Measurements from ENCODE around the gene DDX17.
A peak's percentile ranks its signal among the peaks of the same experiment; 100 is the strongest.

DDX17 gene

DNA sequence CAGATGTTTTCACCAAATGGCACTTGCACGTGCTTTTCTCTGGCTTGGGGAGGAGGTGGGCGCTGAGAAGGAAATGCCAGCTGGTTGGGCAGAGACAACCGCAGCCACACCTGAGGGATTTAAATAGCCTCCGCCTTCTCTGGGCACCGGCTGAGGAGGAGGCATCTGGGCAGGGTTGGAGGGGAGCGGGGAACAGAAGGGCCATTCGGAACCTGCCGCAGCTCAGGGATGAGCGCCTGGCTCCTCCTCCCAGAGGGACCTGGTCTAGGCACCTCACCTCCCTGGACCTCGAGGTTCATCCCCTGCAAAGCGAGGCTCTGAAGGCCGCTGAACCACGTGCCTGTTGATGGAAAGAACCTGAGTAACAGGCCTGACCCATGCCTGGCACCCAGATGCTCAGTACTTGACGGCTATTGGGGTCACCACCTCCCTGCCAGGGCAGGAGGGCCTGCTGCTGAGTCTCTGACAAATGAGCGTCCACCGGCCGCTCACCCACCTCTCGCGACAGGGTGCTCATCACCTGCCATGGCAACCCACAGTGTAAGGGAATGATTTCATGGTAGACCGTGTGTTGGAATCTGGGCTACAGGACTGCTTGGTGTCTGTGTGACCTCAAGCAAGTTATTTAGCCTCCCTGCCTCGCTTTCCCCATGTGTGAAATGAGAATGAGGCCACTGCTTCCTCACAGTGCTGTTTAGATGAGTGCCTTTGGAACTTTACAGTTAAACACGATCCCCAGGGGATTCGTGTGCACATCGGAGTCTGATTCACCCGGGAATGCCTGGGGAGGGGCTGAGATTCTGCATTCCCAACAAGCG, 40.2 kb downstream of the DDX17 start:
- DNase-seq = no peak

DNA sequence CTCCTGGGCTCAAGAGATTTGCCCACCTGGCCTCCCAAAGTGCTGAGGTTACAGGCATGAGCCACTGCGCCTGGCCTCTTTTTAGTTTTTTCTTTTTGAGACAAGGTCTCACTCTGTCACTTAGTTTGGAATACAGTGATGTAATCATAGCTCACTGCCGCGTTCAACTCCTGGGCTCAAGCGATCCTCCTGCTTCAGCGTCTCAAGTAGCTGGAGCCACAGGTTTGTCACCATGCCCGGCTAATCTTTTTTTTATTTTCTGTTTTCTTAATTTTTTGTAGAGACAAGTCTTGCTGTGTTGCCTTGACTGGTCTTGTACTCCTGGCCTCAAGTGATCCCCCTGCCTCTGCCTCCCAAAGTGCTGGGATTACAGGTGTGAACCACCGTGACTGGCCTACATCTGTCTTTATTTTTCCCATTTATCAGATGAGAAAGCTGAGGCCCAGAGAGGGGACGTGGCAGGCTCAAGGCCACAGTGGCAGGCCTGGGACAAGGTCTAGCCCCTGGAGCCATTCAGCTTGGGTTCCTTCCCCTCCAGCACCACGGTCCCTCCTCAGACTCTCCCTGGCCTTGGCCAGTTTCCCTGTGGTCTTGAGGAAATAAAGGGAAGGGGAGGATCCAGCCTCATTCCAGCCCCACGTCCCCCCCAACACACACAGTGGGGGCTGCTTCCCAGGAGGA, 41.0 kb downstream of the DDX17 start:
- no peak for DNase-seq

DNA sequence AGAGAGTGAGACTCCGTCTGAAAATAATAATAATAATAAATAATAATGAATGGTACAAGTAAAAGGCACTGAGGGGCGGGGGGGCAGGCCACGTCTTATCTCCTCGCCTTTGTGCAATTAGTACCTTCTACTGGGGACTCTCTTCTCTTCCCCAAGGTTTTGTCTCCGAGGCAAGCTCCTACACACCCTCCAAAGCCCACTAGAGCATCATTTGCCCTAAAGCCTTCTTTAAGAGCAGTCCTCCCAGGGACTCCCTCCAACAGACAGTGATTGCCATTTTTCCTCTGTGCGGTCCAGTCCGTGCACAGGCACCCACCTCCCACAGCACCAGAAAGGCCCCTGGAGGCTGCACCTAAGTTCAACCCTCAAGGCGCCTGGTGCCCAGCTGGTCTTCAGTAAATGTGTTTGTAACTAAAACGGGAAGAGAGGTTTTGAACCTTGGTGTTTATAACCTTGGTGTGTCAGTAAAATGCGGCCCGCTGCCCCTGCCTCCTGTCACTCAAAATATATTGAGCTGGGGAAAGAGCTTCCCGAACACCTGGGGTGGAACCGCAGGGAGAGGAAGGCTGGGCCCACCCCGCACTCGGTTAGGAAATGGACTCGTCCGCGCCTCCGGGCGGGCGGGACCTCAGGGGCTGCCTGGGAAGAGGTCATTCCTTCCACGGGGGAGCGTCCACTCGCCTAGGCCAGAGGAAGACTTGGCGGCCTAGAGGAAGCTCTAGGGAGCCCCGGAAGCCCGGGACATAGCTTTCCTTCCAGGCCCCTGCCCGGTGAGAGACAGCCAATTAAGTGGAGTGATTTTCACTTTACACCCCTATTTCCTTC, 42.9 kb downstream of the DDX17 start:
- DNase-seq = no peak

DNA sequence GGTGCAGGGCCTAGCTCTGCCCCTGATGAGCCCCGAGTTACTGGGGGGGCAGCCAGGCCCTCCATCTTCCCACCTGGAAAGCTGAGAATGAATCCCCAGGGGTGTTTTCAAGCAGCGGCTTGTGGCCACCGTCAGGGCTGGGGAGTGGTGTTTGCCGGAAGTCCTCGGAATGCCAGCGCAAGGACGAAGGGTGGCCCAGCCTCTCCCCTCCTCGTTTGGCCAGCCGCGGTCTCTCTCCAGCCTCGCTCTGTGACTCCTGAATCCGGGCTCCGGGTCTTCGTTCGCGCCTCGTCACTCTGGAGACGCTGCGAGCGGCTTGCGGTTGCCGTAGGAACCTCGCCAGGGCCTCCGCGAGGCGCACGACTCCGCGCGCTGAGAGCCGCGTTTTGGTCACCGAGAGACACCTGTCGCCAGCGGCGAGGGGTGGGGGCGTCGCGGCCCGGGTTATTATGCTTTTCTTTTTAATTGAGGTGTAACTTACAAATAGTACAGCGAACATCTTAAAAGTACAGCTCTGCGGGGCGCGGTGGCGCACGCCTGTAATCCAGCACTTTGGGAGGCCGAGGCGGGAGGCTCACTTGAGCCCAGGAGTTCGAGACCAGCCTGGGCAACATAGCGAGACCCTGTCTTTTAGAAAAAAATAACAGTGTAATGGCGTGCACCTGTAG, 44.6 kb downstream of the DDX17 start:
- peak; percentile 33 for DNase-seq

DNA sequence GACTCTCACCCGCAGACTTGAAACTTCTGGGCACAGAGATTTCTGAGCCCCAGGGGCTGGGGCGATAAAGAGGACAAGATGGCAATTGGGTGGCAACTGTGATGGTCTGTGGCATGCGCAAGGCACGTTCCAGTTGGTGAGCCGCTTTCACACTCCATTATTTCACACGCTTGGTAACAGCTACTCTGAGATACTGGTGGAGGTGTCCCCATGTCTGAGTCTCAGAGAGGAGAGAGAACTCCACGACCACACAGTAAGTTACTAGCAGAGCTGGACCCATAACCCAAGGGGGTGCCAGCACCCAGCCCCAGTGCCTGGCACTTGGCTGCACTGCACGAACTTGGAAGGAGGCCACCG, 45.1 kb downstream of the DDX17 start:
- DNase-seq = no peak

DNA sequence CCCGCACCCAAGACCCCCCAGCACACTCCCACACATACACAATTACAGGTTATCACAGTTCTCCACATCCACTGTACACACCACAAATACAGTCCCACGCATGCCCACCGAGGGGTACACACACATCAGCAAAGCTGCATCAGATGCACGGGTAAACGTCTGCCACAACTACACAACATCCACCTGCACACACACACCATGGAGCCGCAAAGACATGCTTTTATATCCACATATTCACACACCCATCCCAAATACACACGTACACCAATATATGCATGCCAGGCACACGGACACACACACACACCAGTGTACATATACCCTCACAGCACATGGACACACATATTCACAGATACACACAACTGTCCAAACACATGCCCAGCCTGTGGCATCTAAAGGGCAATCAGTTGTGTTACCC, 45.7 kb downstream of the DDX17 start:
- DNase-seq = no peak

DNA sequence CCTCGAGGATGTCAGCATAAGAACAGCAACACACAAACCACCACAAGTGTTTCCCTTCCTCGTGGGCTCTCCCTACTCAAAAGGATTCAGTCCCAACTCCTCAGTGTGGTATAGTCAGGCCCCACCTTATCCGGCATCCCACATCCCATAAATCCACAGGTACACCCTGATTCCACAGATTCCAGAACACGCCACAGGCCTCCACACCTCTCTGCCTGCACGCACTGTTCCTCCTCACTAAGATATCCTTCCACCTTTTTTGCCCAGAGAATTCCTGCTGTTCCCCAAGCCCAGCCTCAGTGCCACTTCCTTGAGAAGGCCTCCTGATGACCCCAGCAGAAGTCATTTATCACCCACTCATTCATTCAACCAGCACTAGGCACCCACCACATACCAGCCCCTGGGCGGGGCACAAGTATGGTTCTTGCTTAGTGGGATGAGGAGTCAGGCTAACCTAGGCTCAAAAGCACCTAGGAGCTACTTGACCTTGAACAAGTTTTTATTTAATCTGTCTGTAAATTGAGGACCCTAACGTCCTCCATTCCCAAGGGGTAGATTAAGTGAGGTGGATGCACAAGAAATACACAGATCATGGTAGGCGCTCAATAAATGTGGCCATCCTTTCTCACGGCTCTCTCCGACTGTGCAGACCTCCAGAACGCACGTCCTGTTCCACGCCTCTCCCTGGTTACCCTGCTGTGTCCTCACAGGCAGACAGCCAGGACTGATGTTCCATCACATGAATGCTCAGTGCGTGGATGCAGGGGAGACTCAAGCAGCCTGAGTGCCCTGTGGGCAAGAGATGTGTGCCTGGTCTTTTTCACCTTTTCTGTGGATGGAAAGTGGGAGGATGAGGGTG, 49.0 kb downstream of the DDX17 start:
- no peak for DNase-seq

DNA sequence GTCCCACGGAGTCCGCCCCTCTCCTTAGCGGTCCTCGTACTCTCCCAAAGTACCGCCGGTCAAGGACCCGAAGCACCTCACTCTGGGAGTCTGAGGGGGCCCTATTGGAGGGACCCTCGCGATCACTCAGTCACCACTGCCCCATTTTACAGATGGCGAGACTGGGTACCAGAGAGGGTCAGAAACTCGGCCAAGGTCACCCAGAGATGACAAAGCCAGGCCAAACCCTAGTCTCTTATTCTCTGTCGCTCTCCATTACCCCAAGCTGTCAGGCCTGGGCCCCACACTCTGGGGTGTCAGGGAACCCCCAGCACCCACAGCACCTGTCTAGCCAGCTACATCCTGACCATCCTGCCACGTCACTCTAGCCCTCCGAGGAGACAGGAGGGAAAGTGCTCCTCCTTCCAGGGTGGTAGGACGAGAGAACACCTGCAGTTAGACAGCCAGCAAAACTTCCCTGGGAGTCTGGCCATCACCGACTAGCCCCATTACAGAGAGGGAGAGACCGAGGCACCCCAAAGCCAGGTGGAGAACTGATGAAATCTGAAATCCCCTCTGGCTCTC, 49.8 kb downstream of the DDX17 start:
- no peak for DNase-seq

DNA sequence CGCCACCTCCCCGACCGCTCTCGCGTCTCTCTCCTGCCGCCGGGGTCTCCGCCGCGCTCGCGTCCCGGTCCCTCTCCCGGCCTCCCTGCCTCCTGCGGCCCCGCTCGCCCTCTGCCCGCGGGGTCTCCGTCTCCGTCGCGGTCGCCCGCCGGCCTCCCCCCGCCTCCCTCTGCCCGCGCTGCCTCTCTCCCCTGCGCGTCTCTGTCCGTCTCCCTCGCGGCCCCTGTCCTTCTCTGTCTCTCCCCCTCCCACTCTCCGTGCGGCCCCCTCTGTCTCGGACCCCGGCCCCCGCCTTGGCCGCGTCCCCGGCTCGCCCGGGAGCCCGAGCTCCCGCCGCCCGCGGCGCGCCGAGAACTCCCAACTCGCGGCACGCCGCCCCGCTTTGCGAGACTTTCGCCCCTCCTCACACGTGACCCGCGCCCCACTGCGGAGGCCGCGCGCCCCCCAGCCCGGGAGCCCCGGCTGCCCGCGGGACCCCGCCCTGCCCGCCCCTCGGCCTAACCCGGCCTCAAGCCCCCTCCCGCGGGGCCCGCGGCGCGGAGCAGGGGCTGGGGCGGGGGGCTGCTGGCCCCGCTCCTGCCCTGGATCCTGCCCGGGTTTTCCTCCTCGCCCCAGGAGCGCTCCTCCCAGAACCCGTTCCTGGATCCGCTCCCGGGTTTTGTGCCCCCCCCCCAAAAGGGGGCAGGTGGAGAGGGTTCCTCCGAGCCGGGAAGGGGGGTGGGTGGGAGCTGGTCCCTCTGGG, 50.4 kb downstream of the DDX17 start:
- DNase-seq = no peak

DNA sequence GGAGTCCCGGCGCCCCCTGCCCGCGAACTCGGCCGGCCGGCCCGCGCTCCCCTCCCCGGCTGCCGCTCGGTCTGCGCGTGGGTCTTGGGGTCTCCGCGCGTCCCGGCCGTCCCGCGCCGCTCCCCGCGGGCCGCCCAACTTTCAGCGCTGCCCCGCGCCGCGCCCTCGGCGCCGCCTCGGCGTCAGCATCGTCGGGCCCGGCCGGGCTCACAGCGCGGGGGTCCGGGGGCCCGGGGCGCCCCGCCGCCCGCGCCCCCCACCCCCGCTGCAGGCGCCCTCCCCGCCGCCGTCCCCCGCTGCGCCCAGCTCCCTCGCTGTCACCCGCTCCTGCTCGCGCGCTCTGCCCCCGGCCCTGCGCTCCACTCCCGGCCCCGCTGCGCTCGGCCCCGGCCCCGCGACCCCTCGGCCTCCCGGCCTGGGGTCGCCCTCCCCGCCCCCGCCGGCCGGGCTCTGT, 51.0 kb downstream of the DDX17 start, which contains the start of gene KCNJ4:
Gene KCNJ4 (minus strand): TSS at position 124 of the 454 bp plus-strand sequence. CDS start 27,067 bp downstream, outside the sequence.
- DNase-seq = no peak

DNA sequence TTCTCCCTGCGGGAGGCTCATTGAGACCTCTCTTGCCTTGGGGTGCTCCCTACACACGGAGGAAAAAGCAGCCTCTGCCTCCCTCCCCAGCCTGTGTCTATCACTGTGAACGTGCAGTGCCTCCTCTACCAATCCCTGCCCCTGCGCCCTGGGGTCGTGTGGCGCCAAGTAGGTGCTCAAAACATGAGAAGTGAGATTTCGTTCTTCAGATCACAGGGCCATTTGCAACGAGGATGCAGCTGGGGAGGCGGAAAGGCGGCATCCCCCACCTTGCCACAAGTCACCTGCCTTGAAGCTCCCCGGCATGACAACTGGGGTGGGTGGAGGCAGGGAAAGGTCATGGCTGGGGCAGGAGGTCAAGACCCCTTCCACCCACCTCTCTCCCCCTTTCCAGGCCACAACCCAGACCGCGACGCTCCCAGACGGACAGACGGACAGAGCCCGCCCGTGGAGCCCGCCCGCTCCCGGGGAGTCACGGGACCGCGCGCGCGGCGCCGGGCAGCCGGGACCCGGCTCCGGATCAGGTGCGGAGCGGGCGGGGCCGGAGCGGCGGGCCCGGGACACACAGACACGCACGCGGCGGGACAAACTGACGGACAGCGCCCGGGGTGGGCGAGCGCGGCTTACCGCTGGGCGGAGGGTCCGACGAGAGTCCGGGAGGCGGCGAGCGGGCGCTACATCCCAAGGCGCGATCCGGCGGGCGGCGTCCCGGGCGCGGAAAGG, 51.6 kb downstream of the DDX17 start:
- peak; percentile 19 for DNase-seq

DNA sequence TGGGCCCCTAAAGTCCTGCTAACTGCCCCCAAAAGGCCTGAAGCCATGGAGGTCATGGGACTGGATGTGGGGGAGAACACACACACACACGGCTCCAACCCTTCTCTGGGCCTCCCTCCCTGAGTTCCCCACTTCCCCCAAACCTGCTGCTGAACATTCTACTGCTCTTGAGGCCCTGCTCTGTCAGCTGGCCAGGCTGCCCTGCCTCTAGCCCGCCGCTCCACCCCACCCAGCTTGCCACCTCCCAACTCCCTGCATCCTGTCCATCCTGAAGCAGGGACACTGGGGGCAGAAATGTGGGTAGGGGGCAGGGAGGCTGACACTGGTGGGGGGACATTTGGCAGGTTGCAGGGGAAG, 52.1 kb downstream of the DDX17 start:
- no peak for DNase-seq

DNA sequence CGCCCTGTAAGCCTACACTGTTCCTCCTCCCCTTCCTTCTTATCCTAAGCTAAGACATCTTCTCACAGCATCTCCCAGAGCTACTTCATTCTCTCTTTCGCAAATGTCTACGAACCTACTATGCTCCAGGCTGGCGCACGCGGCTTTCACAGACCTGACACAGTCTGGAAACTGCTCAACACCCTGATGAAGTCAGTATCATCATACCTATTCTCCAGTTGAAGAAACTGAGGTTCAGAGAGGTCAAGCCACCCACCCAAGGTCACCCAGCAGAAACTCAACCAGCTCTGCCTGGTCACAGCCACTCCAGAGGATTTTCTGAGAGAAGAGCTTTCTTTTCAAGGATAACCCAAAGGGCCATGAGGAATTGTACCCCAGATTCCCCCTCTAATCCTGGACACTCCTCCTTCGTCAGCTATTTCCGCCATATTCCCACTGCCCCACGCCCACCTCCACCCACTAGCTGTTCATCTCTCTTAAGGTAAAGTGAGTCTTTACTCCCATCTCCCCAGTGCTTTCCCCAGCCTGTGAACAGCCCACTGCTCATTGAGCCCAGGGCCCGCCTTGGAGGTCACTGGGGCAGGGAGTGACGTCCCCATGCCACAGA, 52.9 kb downstream of the DDX17 start:
- no peak for DNase-seq

DNA sequence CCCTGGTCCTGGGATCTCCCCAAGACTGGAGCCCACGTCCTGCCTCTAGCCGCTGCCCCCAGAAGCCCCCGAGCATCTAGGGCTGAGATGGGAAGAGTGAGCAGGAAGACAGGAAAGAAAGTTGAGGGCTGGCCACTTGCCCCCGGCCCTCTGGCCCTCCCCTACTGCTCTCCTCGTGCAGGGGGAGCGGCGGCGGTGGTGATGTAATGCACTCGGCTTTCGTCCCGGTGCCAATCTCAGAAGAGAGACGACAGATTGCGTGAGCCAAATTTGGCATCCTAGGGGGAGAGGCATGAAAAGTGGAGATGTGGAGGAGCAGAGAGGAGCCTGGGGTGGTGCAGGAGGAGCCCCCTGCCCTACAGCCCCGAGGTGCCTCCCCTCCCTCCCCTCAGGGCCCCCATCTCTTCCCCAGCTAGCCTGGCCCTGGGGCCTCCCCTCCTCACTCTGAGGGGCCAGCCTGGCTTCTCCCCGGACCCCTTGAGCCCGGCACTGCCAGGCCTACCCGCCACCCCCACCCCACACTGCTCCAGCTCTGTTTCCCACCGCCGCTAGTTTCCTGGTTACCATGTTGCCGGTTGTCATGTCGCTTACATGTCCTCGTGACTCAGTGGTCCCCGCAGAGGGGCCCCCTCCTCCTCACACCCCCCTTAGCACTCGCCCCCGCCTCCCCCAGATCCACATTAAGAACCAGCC, 53.6 kb downstream of the DDX17 start:
- no peak for DNase-seq

DNA sequence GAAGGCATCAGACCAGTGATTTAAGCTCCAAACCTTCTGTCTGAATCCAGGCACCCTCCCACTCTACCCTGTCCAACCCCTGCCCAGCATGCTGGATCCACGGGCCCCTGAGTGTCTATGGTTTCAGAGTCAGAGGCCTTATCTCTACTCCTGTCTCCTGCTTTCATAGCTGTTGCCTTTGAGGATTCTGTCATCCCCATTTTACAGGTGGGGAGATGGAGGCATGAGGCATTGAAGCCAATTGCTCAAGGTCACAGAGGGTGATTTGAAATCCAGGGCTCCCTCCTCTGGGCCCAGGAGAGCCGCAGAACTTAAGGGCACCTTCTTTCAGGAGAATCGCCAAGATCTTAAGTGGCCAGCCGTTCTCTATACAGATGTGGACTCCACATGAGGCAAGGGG, 54.2 kb downstream of the DDX17 start:
- DNase-seq = no peak

DNA sequence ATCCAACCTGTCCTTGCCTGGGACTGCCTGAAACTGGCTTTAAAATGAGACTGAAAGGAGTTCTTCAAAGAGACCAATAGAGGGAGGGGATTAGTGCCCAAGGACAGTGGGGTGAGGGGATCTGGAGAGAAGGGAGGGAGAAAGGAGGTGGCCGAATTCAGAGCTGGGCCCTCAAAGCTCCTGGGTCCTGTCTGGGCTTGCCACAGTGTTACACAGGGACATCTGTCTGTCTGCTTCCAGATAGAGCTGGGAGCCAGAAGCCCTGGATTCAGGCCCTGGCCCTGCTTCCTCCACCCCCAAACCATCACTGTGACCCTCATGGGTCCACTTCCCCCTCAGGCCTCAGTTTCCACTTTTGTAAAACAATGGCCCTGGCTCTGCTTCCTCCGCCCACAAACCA, 54.7 kb downstream of the DDX17 start:
- DNase-seq = no peak

DNA sequence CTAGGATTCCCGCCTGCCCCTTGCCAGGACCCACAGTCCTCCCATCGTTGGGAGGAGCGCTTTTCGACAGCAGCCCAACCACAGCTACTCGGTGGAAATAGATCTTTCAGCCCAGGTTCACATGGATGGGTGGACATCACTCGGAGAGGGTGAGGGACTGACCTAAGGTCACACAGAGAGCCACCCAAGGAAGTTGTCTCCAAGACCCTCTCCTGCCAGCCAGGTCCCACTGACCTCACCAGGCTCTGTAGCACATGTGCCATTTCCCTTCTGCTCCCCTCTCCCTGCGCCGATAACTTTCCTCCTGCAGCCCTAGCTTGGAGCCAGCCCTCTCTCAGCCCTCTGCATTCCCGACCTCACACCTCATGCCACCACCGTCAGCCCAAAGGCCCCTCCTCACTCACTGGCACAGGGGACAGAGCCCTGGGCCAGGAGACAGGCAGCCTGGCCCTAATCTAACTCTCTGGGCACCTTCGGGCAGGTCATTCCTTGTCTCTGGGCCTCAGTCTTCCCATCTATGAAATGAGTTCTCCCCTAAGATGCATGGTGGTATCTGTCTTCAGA, 55.8 kb downstream of the DDX17 start:
- DNase-seq = no peak

DNA sequence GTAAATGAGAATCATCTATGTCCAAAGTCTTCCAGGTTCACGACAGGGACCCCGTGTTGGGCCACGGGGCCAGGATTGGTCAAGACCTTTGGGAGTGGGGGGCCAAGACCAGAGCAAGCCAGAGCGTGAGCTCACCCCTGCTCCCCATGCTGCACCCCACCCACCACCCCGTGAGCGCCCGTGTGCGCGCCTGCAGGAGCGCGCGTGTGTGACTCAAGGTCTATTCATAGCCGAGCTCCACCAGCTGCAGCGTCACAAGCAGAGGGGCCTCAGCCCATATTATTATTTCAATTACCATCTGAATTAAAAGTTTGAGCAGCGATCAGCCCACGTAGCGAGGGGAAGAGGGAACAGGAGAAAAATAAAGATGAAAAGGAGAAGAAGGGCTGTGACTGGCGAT, 56.3 kb downstream of the DDX17 start:
- no peak for DNase-seq
